Mesenchymal stem cell (in vitro differentiated cells and primary cell): ENCODE measurements around the gene SPNS2.

Source experiments
- DNase-seq: peaks from one replicate; pipeline ENCODE4 v3.0.0-alpha.2; 2013
- H2AFZ ChIP-seq: one replicate; pipeline ENCODE4 v1.6.1; 2013; ENCODE audit warnings: low read depth, mild to moderate bottlenecking, control low read depth, inconsistent platforms, low read length, moderate library complexity
- H2AK5ac ChIP-seq: 2 replicates; pipeline ENCODE4 v1.6.1; 2013; ENCODE audit warnings: low read length, moderate library complexity, mild to moderate bottlenecking, inconsistent platforms; ENCODE audit not compliant: severe bottlenecking
- H2BK120ac ChIP-seq: one replicate; pipeline ENCODE4 v1.6.1; 2013; ENCODE audit warnings: low read depth, mild to moderate bottlenecking, inconsistent platforms, low read length, moderate library complexity
- H2BK12ac ChIP-seq, 2 experiments: one replicate each; pipeline ENCODE4 v1.6.1; 2013; ENCODE audit warnings: inconsistent platforms in 2 of 2, low read length in 2 of 2, mild to moderate bottlenecking in 2 of 2, moderate library complexity in 2 of 2, control low read depth in 1 of 2
- H2BK15ac ChIP-seq: one replicate; pipeline ENCODE4 v1.6.1; 2013; ENCODE audit warnings: mild to moderate bottlenecking, low read depth, inconsistent platforms; ENCODE audit not compliant: poor library complexity, severe bottlenecking
- H2BK5ac ChIP-seq: 2 replicates; pipeline ENCODE4 v1.6.1; 2013; ENCODE audit warnings: low read depth, mild to moderate bottlenecking, low read length, control low read depth, inconsistent platforms; ENCODE audit not compliant: poor library complexity, severe bottlenecking
- H3K14ac ChIP-seq, 2 experiments: one replicate each; pipeline ENCODE4 v1.6.1; 2013; ENCODE audit warnings: inconsistent platforms in 2 of 2, low read length in 2 of 2, control low read depth in 1 of 2, mild to moderate bottlenecking in 1 of 2, moderate library complexity in 1 of 2
- H3K18ac ChIP-seq, 2 experiments: one replicate each; pipeline ENCODE4 v1.6.1; 2013; ENCODE audit warnings: inconsistent platforms in 2 of 2, low read length in 2 of 2, control low read depth in 1 of 2, low read depth in 1 of 2, mild to moderate bottlenecking in 1 of 2
- H3K23ac ChIP-seq, 2 experiments: one replicate each; pipeline ENCODE4 v1.6.1; 2013; ENCODE audit warnings: inconsistent platforms in 2 of 2, low read length in 2 of 2, mild to moderate bottlenecking in 2 of 2, moderate library complexity in 2 of 2, control low read depth in 1 of 2
- H3K27ac ChIP-seq: 2 replicates; pipeline ENCODE4 v1.5.1; 2013; ENCODE audit warnings: mild to moderate bottlenecking, moderate library complexity, low read length, control low read depth, inconsistent platforms; ENCODE audit not compliant: poor library complexity, severe bottlenecking
- H3K27me3 ChIP-seq, 2 experiments: 2 replicates each; pipeline versions ENCODE4 v1.6.1 to v1.7.0; 2013; ENCODE audit warnings: low read length in 2 of 2, mild to moderate bottlenecking in 2 of 2, moderate library complexity in 2 of 2, control low read depth in 1 of 2, inconsistent platforms in 1 of 2; ENCODE audit not compliant: control insufficient read depth in 1 of 2, insufficient read depth in 1 of 2
- H3K36me3 ChIP-seq, 2 experiments: 2 replicates each; pipeline versions ENCODE4 v1.6.1 to v1.7.0; 2013; ENCODE audit warnings: low read length in 2 of 2, control low read depth in 1 of 2, inconsistent platforms in 1 of 2, low read depth in 1 of 2, mild to moderate bottlenecking in 1 of 2; ENCODE audit not compliant: insufficient read depth in 2 of 2, control insufficient read depth in 1 of 2
- H3K4ac ChIP-seq, 2 experiments: one replicate each; pipeline ENCODE4 v1.6.1; 2013; ENCODE audit warnings: inconsistent platforms in 2 of 2, low read length in 2 of 2, mild to moderate bottlenecking in 2 of 2, moderate library complexity in 2 of 2, control low read depth in 1 of 2, low read depth in 1 of 2
- H3K4me1 ChIP-seq: 2 replicates; pipeline ENCODE4 v1.6.1; 2013; ENCODE audit warnings: low read depth, low read length, control low read depth; ENCODE audit not compliant: control insufficient read depth, insufficient read depth
- H3K4me2 ChIP-seq: 2 replicates; pipeline ENCODE4 v1.6.1; 2013; ENCODE audit warnings: low read length, mild to moderate bottlenecking, inconsistent platforms; ENCODE audit not compliant: poor library complexity, severe bottlenecking
- H3K4me3 ChIP-seq, 2 experiments: 2 replicates each; pipeline versions ENCODE4 v1.5.1 to v1.7.0; 2013; ENCODE audit warnings: low read length in 2 of 2, mild to moderate bottlenecking in 2 of 2, control low read depth in 1 of 2, low read depth in 1 of 2; ENCODE audit not compliant: insufficient read depth in 1 of 2
- H3K79me1 ChIP-seq: replicated peaks from 2 replicates; pipeline ENCODE4 v1.6.1; 2013; ENCODE audit warnings: mild to moderate bottlenecking, control low read depth, low read length, inconsistent platforms; ENCODE audit not compliant: poor library complexity, severe bottlenecking
- H3K9ac ChIP-seq: 2 replicates; pipeline ENCODE4 v1.7.0; 2013; ENCODE audit warnings: mild to moderate bottlenecking, low read length, moderate library complexity
- H3K9me3 ChIP-seq: 2 replicates; pipeline ENCODE4 v1.7.0; 2013; ENCODE audit warnings: mild to moderate bottlenecking, low read length; ENCODE audit not compliant: control insufficient read depth
- H4K8ac ChIP-seq: one replicate; pipeline ENCODE4 v1.6.1; 2013; ENCODE audit warnings: inconsistent platforms, mild to moderate bottlenecking, low read length, moderate library complexity
- H4K91ac ChIP-seq: one replicate; pipeline ENCODE4 v1.6.1; 2013; ENCODE audit warnings: mild to moderate bottlenecking, low read length, inconsistent platforms
- WGBS: methylation state at CpG from one replicate; pipeline ENCODE4 v1.1.7; 2013; ENCODE audit warnings: mixed read lengths; 5-methylcytosine and 5-hydroxymethylcytosine counted together

SPNS2 gene

GRCh38 chr17:4540687-4541327, 42.1 kb downstream of the SPNS2 start:
- no peaks in the 10 kb centered on the region for H3K9me3 ChIP-seq
- H3K27ac ChIP-seq: no peak overlapping the region
- peaks cover 8% of the 10 kb centered on the region for H3K79me1 ChIP-seq
- H4K8ac ChIP-seq: no peak overlapping the region
- H3K14ac ChIP-seq: no peak overlapping the region
- H2BK5ac ChIP-seq: no peak overlapping the region
- H3K23ac ChIP-seq: no peak overlapping the region
- H2AK5ac ChIP-seq: no peak overlapping the region
- H3K4ac ChIP-seq: no peak overlapping the region
- H3K36me3 ChIP-seq: peaks cover 67 to 92% of the 10 kb centered on the region in 2 experiments
- no peak overlapping the region for H2AFZ ChIP-seq
- no peaks in the 10 kb centered on the region for H3K27me3 ChIP-seq
- H3K4me2 ChIP-seq: no peak overlapping the region
- H3K18ac ChIP-seq: no peak overlapping the region
- H4K91ac ChIP-seq: no peak overlapping the region
- H3K4me1 ChIP-seq: peaks cover 18% of the 10 kb centered on the region
- H3K4me3 ChIP-seq: no peak overlapping the region
- H2BK120ac ChIP-seq: no peak overlapping the region
- no peak overlapping the region for H3K9ac ChIP-seq
- no peak overlapping the region for H2BK15ac ChIP-seq
- H2BK12ac ChIP-seq: no peak overlapping the region
- 95% methylated on average over 15 of the region's 15 CpGs for WGBS
- DNase-seq: no peak

DNA sequence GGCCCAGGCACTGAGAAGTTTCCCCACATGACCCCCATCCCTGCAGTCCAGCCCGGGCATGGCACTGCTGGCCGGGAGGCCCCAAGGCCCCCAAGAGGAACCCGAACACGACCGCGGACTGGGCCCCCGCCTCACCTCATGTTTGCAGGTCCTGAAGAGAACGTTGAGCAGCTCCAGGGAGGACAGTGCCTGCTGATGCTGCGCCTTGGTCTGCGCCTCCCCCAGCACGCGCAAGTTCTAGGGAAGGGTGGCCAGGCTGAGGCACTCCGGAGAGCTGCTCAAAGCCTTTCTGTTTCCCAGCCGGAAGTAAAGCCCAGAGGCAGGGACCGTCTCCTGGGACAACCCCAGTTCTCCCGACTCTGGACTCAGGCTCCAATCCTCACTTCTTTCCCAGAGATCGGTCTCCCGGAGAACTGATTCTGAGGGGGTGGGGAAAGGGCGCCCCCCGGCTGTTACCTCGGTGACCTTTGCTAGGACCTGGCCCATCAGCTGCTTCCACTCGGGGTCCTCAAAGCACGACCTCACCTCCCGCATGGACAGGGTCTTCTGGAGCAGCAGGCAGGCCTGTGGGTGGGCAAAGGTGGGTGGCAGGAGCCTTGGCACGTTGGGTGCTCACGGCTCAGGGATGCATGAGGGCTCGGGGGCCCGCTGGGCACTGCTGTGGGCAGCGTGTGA, 42.8 kb downstream of the SPNS2 start:
- Histone ChIP-seq H4K91ac (no peak overlapping the region), H2AFZ (no peak overlapping the region)
- 94% methylated on average over 27 of the region's 29 CpGs for WGBS

GRCh38 chr17:4542003-4542725, 43.5 kb downstream of the SPNS2 start:
- no peak overlapping the region for H4K8ac ChIP-seq
- H3K14ac ChIP-seq: no peak overlapping the region
- no peak overlapping the region for H2BK15ac ChIP-seq
- H2AFZ ChIP-seq: no peak overlapping the region
- no peak overlapping the region for H2AK5ac ChIP-seq
- H3K27ac ChIP-seq: no peak overlapping the region
- H3K9me3 ChIP-seq: no peaks in the 10 kb centered on the region
- no peak overlapping the region for H3K4me3 ChIP-seq
- no peak overlapping the region for H4K91ac ChIP-seq
- peaks cover 9% of the 10 kb centered on the region for H3K4me1 ChIP-seq
- peaks cover 10% of the 10 kb centered on the region for H3K79me1 ChIP-seq
- H3K23ac ChIP-seq: no peak overlapping the region
- H2BK120ac ChIP-seq: no peak overlapping the region
- H3K4me2 ChIP-seq: no peak overlapping the region
- 97% methylated on average over 14 of the region's 14 CpGs for WGBS
- no peak for DNase-seq
- H3K27me3 ChIP-seq: no peaks in the 10 kb centered on the region
- H2BK12ac ChIP-seq: no peak overlapping the region
- H2BK5ac ChIP-seq: no peak overlapping the region
- H3K9ac ChIP-seq: no peak overlapping the region
- no peak overlapping the region for H3K18ac ChIP-seq
- H3K36me3 ChIP-seq: peaks cover 79 to 100% of the 10 kb centered on the region in 2 experiments
- H3K4ac ChIP-seq: no peak overlapping the region

More for the DNA sequence above, 42.8 kb downstream of the SPNS2 start:
- no peak overlapping the region for H2BK12ac ChIP-seq
- H2BK15ac ChIP-seq: no peak overlapping the region
- H3K18ac ChIP-seq: no peak overlapping the region
- no peaks in the 10 kb centered on the region for H3K9me3 ChIP-seq
- no peak overlapping the region for H3K4me3 ChIP-seq
- peaks cover 12% of the 10 kb centered on the region for H3K4me1 ChIP-seq
- no peak overlapping the region for H3K14ac ChIP-seq
- H3K23ac ChIP-seq: no peak overlapping the region
- no peak overlapping the region for H2BK5ac ChIP-seq
- peaks cover 10% of the 10 kb centered on the region for H3K79me1 ChIP-seq
- H3K9ac ChIP-seq: no peak overlapping the region
- H4K8ac ChIP-seq: no peak overlapping the region
- no peak overlapping the region for H3K4ac ChIP-seq
- H3K4me2 ChIP-seq: no peak overlapping the region
- peaks cover 72 to 95% of the 10 kb centered on the region in 2 experiments for H3K36me3 ChIP-seq
- no peak overlapping the region for H2BK120ac ChIP-seq
- H3K27me3 ChIP-seq: no peaks in the 10 kb centered on the region
- H2AK5ac ChIP-seq: no peak overlapping the region
- no peak overlapping the region for H3K27ac ChIP-seq
- DNase-seq: no peak

GRCh38 chr17:4542726-4543191, 44.1 kb downstream of the SPNS2 start:
- no peak overlapping the region for H3K18ac ChIP-seq
- H3K9me3 ChIP-seq: no peaks in the 10 kb centered on the region
- no peak overlapping the region for H3K4me2 ChIP-seq
- H3K79me1 ChIP-seq: peaks cover 12% of the 10 kb centered on the region
- H3K27me3 ChIP-seq: no peaks in the 10 kb centered on the region
- no peak overlapping the region for H2AFZ ChIP-seq
- H3K9ac ChIP-seq: no peak overlapping the region
- no peak overlapping the region for H3K4ac ChIP-seq
- H3K4me1 ChIP-seq: peaks cover 9% of the 10 kb centered on the region
- DNase-seq: no peak
- WGBS: 96% methylated on average over 19 of the region's 19 CpGs
- H2BK120ac ChIP-seq: no peak overlapping the region
- H3K23ac ChIP-seq: no peak overlapping the region
- H3K27ac ChIP-seq: no peak overlapping the region
- no peak overlapping the region for H4K8ac ChIP-seq
- H3K36me3 ChIP-seq: peaks cover 85 to 100% of the 10 kb centered on the region in 2 experiments
- no peak overlapping the region for H3K14ac ChIP-seq
- no peak overlapping the region for H2BK5ac ChIP-seq
- no peak overlapping the region for H2AK5ac ChIP-seq
- no peak overlapping the region for H4K91ac ChIP-seq
- H2BK12ac ChIP-seq: no peak overlapping the region
- no peak overlapping the region for H3K4me3 ChIP-seq
- no peak overlapping the region for H2BK15ac ChIP-seq
